HG02970 (cell line): ENCODE data around the gene SLC43A3.

Source experiments
- ATAC-seq: cut with Tn5 transposase; IDR thresholded peaks from one replicate; pipeline ENCODE4 v1.9.1; 2021; ENCODE audit warnings: mild to moderate bottlenecking, moderate library complexity, moderate number of reproducible peaks; ENCODE audit not compliant: unreplicated experiment, low FRiP score

The SLC43A3 gene

GRCh38 chr11:57390535-57390934 lies 36.4 kb downstream of the SLC43A3 start, which contains the start of gene PRG2:
PRG2 (minus strand) TSS chr11:57390650; CDS start chr11:57389944, 706 bp downstream.
- ATAC-seq: no peak

GRCh38 chr11:57387289-57388030 lies 39.5 kb downstream of the SLC43A3 start:
- ATAC-seq: no peak

- ATAC-seq: no peak
Observed at GRCh38 chr11:57386178-57386940, 40.6 kb downstream of the SLC43A3 start.

GRCh38 chr11:57380975-57381374 lies 45.9 kb downstream of the SLC43A3 start, which contains the start of gene PRG3:
PRG3 (minus strand) TSS chr11:57381150; CDS start chr11:57380708, 442 bp downstream.
- no peak for ATAC-seq

GRCh38 chr11:57379732-57380131 lies 47.2 kb downstream of the SLC43A3 start:
- ATAC-seq: no peak

GRCh38 chr11:57378186-57378585 lies 48.7 kb downstream of the SLC43A3 start:
- ATAC-seq: no peak

- no peak for ATAC-seq
Observed at GRCh38 chr11:57377107-57377506, 49.8 kb downstream of the SLC43A3 start.

- no peak for ATAC-seq
Observed at GRCh38 chr11:57376095-57377090, 50.5 kb downstream of the SLC43A3 start.

GRCh38 chr11:57375490-57375889 lies 51.4 kb downstream of the SLC43A3 start:
- no peak for ATAC-seq

- no peak for ATAC-seq
Observed at GRCh38 chr11:57374966-57375365, 52.0 kb downstream of the SLC43A3 start.

GRCh38 chr11:57373146-57373545 lies 53.8 kb downstream of the SLC43A3 start:
- ATAC-seq: no peak

- ATAC-seq: no peak
Observed at GRCh38 chr11:57370941-57371340, 56.0 kb downstream of the SLC43A3 start.

- no peak for ATAC-seq
Observed at GRCh38 chr11:57370251-57370650, 56.7 kb downstream of the SLC43A3 start.

GRCh38 chr11:57368845-57369232 lies 58.1 kb downstream of the SLC43A3 start:
- no peak for ATAC-seq

- ATAC-seq: no peak
Observed at GRCh38 chr11:57368106-57368844, 58.6 kb downstream of the SLC43A3 start.

- ATAC-seq: no peak
Observed at GRCh38 chr11:57364851-57365660, 61.9 kb downstream of the SLC43A3 start.

- ATAC-seq: no peak
Observed at GRCh38 chr11:57363131-57364080, 63.5 kb downstream of the SLC43A3 start.

- ATAC-seq: no peak
Observed at GRCh38 chr11:57361926-57362325, 65.0 kb downstream of the SLC43A3 start.
